Adrenal gland (tissue), 12 donors: Measurements from ENCODE around the gene EXD3. TPM values are rescaled to one million over a fixed set of nuclear protein-coding genes. Genes with fewer than 3 reads are reported as not detected.

ENCODE experiments used
- DNase-seq, 7 donors: peaks; one replicate each; pipeline ENCODE4 v3.0.0-alpha.2; 2019 to 2020
- H3K27ac ChIP-seq, 5 donors: fragments of 200-600 bp; sonication (generic) in 4 of 5; 1 replicate in 3 of 5; 2 replicates in 2 of 5; pipeline versions ENCODE4 v1.5.1 to v1.8.0; 2016 to 2020; ENCODE audit warnings: mild to moderate bottlenecking in 1 of 5
- H3K27me3 ChIP-seq: fragments of 200-600 bp; 2 replicates; pipeline ENCODE4 v1.8.0; 2021
- H3K36me3 ChIP-seq, 2 donors: fragments of 200-600 bp; replicated peaks in 1 of 2; 1 replicate in 1 of 2; 2 replicates in 1 of 2; pipeline versions ENCODE4 v1.5.1 to v1.8.0; 2018 to 2022
- H3K4me1 ChIP-seq, 2 donors: fragments of 200-600 bp; replicated peaks in 1 of 2; 1 replicate in 1 of 2; 2 replicates in 1 of 2; pipeline versions ENCODE4 v1.5.1 to v1.8.0; 2018 to 2021
- H3K4me3 ChIP-seq, 4 donors: fragments of 200-600 bp; sonication (generic) in 3 of 4; one replicate each; pipeline ENCODE4 v1.5.1; 2016 to 2018
- H3K9me3 ChIP-seq, 3 donors: fragments of 200-600 bp; sonication (generic) in 1 of 3; replicated peaks in 1 of 3; 1 replicate in 2 of 3; 2 replicates in 1 of 3; pipeline versions ENCODE4 v1.5.1 to v1.8.0; 2016 to 2021
- CTCF ChIP-seq, 6 experiments: fragments of 450-650 bp in 4 of 6; fragments of 200-600 bp in 2 of 6; sonication (generic) in 1 of 6; IDR thresholded peaks; 1 replicate in 5 of 6; 2 replicates in 1 of 6; pipeline versions ENCODE4 v1.5.1 to v1.8.0; 2016 to 2021; ENCODE audit warnings: antibody characterized with exemption in 6 of 6, mild to moderate bottlenecking in 2 of 6, moderate library complexity in 1 of 6
- POLR2A ChIP-seq, 2 donors: fragments of 450-650 bp; IDR thresholded peaks; one replicate each; pipeline ENCODE4 v1.6.1; 2017; ENCODE audit warnings: antibody characterized with exemption in 2 of 2, mild to moderate bottlenecking in 2 of 2, moderate library complexity in 1 of 2
- WGBS, 4 donors: extraction: QIAGEN DNeasy Blood & Tissue Kit in 2 of 4; methylation state at CpG; one replicate each; pipeline versions ENCODE4 v1.1.5 to v1.1.7; 2013 to 2017; 5-methylcytosine and 5-hydroxymethylcytosine counted together
- intact Hi-C, 2 donors: fragments of 100-400 bp; cut with DNase I; formaldehyde crosslinking; loops; one replicate each; pipeline versions ENCODE4 v1.14.1 to v1.15.0; 2022 to 2023
- polyA plus RNA-seq, 3 donors: library from polyadenylated mRNA; stranded (reverse); fragments of 200-250 nt in 2 of 3; fragments of 350-450 nt in 1 of 3; fragmentation: Illumina TruSeq in 1 of 3; extraction: RNeasy Lipid Tissue Mini Kit (QIAGEN cat#74804) in 1 of 3; gene quantifications; one replicate each; pipeline ENCODE4 v1.2.3, GENCODE V29; 2013 to 2014
- total RNA-seq, 9 donors: library from RNA; depleted of rRNA in 4 of 9; stranded (reverse); fragments of >200 nt in 4 of 9; fragments of 120-200 nt in 1 of 9; fragmentation: NEBNext Ultra II Directional in 1 of 9; extraction: Animal tissue kit (Norgen Biotek cat#: 25700) in 1 of 9; gene quantifications; one replicate each; pipeline versions ENCODE4 v1.1.0 to v1.2.4, GENCODE V29; 2013 to 2023
- donor health status: healthy with polysubstance abuse.
- donor health status: Bipolar disorder and iron deficiency.
- donor health status: DM: yes; HTN: yes; CAD: no.
- donor health status: DM: no; HTN: no; CAD: no.
- donor health status: DM: no; HTN: no; CAD: no.
- donor health status: DM: yes; HTN: yes; CAD: no.

EXD3 gene
- total and polyA plus RNA-seq, 12 donors: 1.2 to 111 (median 23.9) TPM

- Histone ChIP-seq H3K9me3 (no peaks in the 10 kb centered on the region), H3K27ac (no peak overlapping the region), H3K36me3 (no peaks in the 10 kb centered on the region), H3K4me1 (no peaks in the 10 kb centered on the region), H3K4me3 (no peak overlapping the region), H3K27me3 (no peaks in the 10 kb centered on the region)
- no peak for TF ChIP-seq CTCF (IDR thresholded peaks at IDR 0.05)
- no peak for TF ChIP-seq POLR2A (IDR thresholded peaks at IDR 0.05)
- WGBS, 4 donors: 77 to 100% (median 91%) methylated on average over 2 to 37 of the region's 37 CpGs
- intact Hi-C loops: no loop called here
- peak in 2 of 7 donors; percentile 7 to 11 for DNase-seq
These were observed 50.0 kb downstream of the EXD3 start for GRCh38 chr9:137372693-137373610.

- DNase-seq: peak in 1 of 7 donors; percentile 6
- H3K4me1 ChIP-seq: no peaks in the 10 kb centered on the region
- no peaks in the 10 kb centered on the region for H3K9me3 ChIP-seq
- 87 to 96% (median 96%) methylated on average over 3 to 25 of the region's 25 CpGs for WGBS, 4 donors
- H3K27ac ChIP-seq: no peak overlapping the region
- no peak for TF ChIP-seq CTCF (IDR thresholded peaks at IDR 0.05)
- no peak for TF ChIP-seq POLR2A (IDR thresholded peaks at IDR 0.05)
- H3K4me3 ChIP-seq: no peak overlapping the region
- intact Hi-C loops: no loop called here
- no peaks in the 10 kb centered on the region for H3K36me3 ChIP-seq
- no peaks in the 10 kb centered on the region for H3K27me3 ChIP-seq
These were observed 50.9 kb downstream of the EXD3 start for GRCh38 chr9:137371946-137372651.

- Histone ChIP-seq H3K27me3 (no peaks in the 10 kb centered on the region), H3K4me1 (no peaks in the 10 kb centered on the region), H3K36me3 (no peaks in the 10 kb centered on the region), H3K27ac (no peak overlapping the region), H3K4me3 (no peak overlapping the region), H3K9me3 (no peaks in the 10 kb centered on the region)
- intact Hi-C loops: no loop called here
- WGBS, 4 donors: 80 to 100% (median 96%) methylated on average over 1 to 16 of the region's 16 CpGs
- peak in 1 of 7 donors; percentile 8 for DNase-seq
- TF ChIP-seq POLR2A (IDR thresholded peaks at IDR 0.05): no peak
- no peak for TF ChIP-seq CTCF (IDR thresholded peaks at IDR 0.05)
These were observed 51.4 kb downstream of the EXD3 start for GRCh38 chr9:137371521-137371941.

GRCh38 chr9:137370865-137371520 lies 52.0 kb downstream of the EXD3 start:
- no peaks in the 10 kb centered on the region for H3K9me3 ChIP-seq
- H3K27ac ChIP-seq: no peak overlapping the region
- no peak for TF ChIP-seq POLR2A (IDR thresholded peaks at IDR 0.05)
- TF ChIP-seq CTCF (IDR thresholded peaks at IDR 0.05): no peak
- no peaks in the 10 kb centered on the region for H3K4me1 ChIP-seq
- intact Hi-C loops: no loop called here
- no peaks in the 10 kb centered on the region for H3K27me3 ChIP-seq
- WGBS, 4 donors: 91 to 99% (median 92%) methylated on average over 27 to 52 of the region's 52 CpGs
- peak in 1 of 7 donors; percentile 9 for DNase-seq
- no peak overlapping the region for H3K4me3 ChIP-seq
- no peaks in the 10 kb centered on the region for H3K36me3 ChIP-seq
